ENCODE data around the gene C2orf92.
"Not testable (repeated sequence)": the region's sequence is repeated elsewhere in the genome, so short reads cannot be mapped to it uniquely, and the experiment has no call there.

The C2orf92 gene

DNA sequence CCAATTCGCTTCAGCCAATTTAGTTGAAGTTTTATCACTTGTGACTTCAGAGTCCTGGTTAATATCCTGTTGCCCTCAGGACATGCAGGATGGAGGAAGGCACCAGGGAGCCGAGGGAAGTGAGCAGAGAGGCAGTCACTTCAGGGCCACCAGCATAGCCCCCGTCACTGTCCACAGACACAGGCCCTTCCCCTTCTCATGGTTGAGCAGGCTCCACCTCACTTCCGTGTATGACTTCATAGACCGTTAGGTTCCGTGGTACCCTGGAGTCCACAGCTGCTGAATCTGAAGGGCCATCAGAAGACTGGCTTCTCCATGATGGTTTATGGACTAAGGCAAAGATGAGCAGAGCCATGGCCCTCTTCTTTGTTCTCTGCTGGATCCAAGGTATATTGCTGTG lies at the start of gene C2orf92:
Gene C2orf92 (plus strand): TSS at position 266 of the 400 bp plus-strand sequence. CDS start 76 bp downstream, at position 342.
- DNase-seq = no peak

DNA sequence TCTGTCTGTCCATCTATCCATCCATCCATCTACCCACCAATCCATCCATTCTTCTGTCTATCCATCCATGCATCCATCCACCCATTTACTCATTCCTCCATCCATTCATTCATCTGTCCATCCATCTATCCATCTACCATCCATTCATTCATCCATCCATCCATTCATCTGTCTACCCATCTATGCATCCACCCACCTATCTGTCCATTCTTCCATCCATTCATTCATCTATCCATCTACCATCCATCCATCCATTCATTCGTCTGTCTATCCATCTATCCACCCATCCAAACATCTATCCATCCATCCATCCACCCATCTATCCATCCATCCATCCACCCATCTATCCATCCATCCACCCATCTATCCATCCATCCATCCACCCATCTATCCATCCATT lies 49.0 kb upstream of the C2orf92 start:
- not testable (repeated sequence) for DNase-seq

DNA sequence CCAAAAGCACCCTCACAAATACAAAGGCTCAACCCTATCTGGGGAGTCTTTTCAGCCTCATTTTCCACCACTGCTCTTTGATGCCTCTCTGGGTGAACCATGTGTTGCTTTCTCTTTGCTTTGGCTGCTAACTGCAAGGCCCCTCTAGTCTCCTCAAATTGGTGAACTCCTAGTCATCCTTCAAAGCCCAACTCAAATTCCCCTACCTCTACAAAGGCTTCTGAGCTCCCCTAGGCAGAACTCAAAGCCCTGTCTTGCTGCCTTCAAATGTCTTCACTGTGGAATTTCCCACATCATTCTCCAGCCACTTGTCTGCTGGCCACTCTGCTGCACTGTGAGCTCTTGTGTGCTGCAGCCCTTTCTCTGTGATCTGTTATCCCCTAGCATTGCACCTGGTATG lies 46.5 kb upstream of the C2orf92 start:
- DNase-seq = not testable (repeated sequence)

DNA sequence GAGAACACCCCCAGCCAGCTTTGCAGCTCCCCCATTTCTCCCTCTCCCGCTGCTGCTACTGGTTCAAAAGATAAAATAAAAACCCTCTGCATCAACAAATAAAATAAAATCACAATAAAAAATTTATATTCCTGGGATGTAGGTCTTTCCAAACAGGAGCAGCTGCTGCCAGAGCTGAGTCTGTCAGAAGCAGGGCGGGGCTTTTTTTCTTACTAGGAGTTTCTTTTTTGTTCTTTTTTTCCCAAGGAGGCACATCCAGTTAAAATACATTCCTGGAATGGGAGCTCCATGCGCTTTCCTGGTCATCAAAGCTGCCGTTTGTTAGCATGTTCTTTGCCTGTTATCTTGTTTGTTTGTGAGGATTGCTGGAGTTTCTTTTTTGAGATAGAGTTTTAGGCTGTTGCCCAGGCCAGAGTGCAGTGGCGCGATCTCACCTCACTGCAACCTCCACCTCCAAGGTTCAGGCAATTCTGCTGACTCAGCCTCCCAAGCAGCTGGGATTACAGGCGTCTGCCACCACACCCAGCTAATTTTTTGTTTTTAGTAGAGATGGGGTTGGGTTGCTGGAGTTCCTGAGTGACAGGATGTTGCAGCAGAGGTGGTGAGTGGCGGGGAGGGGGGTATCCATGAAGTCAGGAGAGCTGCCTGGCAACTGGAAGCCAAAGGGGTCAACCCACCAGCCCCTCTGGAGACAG lies 44.0 kb upstream of the C2orf92 start:
- not testable (repeated sequence) for DNase-seq

DNA sequence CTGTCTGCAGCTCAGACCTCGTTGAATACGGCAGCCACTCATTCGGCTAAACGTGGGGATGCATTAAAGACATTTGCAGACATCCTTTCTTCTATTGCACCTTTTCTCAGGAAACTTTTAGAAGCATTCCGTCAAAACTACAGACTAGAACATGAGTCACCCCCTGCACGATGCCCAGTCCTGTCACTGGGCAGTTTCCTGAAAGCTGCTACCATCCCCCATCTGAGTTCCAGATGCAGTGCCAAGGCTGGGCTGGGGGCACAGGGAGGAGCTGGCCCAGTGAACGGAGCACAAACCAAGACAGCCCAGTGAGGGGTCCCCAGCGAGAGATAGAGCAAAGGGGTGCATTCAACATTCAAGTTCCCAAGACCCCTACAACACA lies 43.5 kb upstream of the C2orf92 start:
- DNase-seq = not testable (repeated sequence)

DNA sequence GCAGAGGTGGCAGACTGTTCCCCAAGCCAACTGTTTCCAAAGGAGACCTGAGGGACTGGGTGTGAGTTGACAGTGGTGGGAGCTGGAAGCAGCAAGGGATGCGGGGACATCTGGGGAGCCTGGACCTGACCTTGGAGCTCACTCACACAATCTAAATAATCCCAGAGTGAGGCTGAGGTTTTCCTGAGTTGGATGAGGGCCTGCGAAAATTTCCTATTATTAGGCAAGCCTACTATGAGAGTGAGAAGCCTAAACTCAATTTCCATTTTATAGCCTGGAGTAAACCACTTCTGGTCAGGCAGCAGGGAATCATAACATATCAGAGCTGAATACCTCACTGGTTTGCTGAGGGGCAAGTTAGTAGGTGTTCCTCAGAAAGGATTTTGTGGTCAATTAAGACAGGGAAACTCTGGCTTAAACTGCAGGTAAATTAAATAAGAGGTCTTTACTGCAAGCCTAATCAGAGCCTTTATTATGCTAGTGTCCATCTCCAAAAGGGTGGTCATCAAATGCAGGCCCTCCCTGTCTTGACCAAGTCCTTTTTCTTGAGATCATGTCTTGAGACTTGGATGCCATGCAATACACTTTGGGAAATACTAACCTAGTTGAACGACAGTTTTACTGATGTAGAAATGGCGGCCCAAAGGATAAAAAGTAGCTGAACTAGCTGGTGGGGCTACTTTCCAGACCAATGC lies 25.3 kb upstream of the C2orf92 start:
- no peak for DNase-seq

DNA sequence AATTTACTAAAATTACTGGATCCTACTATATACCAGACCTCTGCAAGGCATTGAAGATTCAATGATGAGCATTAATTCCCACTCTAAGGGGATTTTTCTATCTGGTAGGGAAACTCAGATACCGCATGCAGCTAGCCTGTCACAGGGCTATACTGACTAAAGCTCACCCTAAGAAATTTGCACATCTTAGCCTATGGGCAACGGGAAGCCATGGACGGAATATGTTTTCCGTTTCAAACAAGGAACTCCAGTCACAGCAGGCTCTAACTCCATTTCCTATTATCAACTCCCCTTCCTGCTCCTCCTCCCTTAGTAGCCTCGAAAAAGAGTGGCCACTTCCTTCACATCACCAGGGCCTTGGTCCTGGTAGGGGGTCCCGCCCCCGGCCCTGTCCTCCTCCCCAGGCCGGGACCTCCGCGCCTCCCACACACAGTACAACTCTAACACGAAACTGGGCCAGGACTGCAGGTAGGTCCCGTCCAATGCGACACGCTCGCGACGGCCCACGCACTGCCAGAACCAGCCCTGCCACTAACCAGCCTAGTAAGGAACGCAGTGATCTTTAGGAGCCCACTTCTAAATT lies 24.3 kb upstream of the C2orf92 start:
- DNase-seq = peak; percentile 67

DNA sequence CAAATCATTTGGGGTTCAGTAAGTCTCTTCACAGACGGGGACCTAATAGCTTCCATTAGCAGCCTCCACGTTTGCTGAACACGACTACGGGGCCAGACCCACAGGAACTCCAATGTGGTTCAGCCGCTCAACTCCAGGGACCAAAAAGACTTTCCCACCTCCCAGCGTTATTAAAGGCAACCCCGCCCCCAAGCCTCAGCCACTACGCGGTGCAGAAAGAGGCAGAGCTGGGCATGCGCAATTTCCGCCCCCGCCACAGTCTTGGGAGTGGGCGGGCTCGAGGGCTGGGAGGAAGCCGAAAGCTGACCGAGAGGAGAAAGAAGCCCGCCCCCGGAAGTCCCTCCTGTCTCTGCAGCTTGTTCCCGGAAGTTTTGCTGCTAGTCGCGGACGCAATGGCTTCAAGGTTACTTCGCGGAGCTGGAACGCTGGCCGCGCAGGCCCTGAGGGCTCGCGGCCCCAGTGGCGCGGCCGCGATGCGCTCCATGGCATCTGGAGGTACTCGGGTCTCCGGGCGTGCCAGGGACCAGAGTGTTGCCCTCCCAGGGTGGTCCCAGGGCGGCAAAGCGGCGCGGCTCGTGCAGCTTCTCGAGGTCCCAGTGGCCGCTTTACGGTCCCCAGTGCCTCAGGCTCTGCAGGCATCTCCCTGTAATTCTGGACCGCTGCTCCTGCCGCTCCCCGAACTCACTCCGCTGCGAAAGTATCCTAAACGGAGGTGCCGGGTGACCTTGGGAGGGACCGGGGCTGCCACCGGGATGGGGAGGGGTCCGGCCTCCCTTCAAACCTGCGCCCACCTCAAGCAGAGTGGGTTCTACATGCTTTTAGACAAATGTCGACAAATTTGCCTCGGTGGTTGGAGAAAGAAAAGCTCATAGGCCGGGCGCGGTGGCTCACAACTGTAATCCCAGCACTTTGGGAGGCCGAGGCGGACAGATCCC lies 23.6 kb upstream of the C2orf92 start, which contains the start of gene COX5B:
Gene COX5B (plus strand): TSS at position 368 of the 935 bp plus-strand sequence. CDS start 25 bp downstream, at position 393.
- peak; percentile 99 for DNase-seq

DNA sequence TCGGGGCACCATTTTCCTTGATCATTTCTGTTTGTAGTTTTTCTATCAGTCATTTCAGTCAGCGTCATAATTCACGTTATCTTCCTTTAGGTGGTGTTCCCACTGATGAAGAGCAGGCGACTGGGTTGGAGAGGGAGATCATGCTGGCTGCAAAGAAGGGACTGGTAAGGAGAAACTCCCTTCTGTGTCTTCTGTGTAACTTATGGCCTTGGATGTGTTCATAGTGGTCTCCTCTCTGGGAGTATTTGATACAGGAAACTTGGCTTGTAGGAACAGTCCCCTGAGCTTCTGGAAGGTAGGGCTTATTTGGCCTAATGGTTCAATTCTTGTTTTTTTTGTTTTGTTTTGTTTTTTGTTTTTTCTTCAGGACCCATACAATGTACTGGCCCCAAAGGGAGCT lies 22.5 kb upstream of the C2orf92 start:
- DNase-seq = no peak

DNA sequence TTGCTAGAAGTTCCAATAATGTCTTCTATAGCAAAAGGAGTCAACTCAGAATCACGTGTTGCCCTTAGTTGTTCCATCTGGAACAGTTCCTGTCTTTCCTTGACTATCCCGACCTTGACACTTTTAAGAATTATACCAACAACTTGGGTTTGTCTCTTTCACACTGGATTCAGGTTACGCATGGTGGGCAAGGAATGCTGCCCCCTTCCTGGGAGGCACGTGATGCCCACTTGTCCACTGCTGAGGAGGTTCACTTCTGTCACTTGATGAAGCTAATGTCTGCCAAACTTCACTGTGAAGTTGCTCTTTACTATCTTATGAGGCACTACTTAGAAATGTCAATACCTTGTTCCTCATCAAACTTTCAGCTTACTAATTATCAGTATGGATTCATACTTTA lies 18.4 kb upstream of the C2orf92 start:
- DNase-seq = no peak

DNA sequence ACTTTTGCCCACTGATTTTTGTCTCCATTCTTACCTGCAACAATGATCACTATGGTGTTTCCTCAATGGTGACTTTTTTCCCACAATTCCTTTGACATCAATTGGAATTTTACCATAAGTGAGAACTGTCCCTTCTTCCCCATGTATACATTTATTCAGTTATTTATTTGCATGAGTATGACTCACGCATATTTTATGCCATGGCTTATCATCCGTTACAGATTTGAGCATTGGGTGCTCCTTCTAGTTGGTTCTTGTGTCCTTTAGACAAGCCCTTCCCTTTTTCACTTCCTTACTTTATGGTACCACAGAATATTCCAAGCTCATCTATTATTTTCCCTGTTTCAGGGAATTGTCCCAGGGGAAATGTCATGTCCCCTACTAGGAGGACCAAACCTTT lies 16.0 kb upstream of the C2orf92 start:
- no peak for DNase-seq

DNA sequence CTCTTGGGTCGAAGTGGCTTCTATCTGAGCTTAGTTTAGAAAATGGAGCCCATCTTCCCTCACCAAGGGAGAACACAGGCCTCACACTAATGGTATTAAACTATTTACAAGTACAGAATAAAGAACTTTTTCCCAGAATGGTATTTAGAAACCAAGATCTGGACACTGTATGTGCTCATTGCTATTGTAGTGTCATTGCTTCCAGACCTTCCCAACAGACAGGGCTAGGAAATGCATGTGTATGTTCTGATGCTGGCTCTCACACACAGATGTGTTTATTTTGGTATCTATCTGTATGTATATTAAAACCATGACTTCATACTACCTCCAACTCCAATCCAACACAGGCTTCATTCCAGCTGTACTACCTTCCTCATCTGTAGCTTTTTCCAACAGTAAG lies 15.6 kb upstream of the C2orf92 start:
- no peak for DNase-seq

DNA sequence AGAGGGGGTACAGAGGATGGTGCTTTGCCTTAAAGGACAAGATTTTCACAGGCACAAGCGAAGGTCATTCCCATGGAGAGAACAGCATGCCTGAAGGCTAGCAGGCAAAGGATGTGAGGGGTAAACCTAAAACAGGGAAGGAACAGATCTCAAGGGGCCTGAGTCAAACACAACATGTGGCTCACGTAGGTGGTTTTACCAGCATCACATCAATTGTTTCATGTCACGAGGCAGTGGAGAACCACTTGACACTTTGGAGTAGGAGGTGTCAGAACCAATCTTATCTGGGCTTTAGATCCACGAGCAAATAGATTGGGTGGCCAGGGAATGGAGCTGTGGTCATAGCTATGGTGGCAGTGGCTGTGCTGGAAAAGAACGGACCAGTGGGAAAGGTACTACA lies 15.2 kb upstream of the C2orf92 start:
- no peak for DNase-seq

DNA sequence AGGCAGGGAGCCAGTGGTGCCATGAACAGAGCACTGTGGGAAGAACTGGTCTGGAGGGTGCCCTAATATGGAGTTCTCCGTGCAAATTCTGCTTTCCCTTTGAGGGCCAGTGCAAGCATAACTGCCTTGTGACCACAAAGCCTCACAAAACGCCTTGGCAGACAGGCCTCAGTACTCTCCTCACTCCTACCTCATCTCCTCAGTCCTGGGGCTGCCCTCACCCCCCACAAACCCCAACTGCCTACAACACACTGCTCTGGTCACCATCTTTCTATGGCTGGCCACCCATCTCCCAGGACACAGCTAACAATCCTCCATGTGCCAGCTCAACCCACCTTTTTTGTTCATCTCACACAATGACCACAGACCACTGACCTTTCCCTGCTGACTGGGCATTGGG lies 14.7 kb upstream of the C2orf92 start:
- no peak for DNase-seq

DNA sequence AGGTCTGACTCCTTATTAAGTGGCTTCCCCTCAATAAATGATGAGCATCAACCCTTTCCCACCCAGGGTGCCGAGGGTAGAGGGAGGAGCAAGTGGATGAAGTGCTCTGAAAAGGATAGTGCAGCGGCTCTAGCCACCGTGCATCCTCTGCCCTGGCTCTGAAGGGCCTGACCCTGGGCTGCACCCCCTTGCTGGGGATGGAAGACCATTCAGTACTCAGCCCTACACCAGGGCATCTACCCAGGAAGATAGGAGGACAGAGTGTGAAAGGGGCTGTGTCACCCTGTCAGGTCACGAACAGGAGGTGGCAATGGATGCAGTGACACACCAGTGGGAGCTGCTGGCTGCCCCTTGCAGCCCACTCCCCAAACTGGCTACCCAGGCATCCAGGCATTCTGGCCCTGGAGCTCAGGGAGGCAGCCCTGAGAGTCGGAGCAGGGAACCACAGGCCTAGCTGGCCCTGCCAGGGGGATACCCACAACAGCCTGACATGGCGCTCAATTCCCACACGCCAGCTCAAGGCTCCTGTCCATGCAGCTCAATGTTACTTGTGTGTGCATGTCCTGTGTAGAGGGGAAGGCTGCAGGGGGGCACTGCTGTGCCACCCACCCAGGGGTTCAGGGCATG lies 13.3 kb upstream of the C2orf92 start:
- no peak for DNase-seq

DNA sequence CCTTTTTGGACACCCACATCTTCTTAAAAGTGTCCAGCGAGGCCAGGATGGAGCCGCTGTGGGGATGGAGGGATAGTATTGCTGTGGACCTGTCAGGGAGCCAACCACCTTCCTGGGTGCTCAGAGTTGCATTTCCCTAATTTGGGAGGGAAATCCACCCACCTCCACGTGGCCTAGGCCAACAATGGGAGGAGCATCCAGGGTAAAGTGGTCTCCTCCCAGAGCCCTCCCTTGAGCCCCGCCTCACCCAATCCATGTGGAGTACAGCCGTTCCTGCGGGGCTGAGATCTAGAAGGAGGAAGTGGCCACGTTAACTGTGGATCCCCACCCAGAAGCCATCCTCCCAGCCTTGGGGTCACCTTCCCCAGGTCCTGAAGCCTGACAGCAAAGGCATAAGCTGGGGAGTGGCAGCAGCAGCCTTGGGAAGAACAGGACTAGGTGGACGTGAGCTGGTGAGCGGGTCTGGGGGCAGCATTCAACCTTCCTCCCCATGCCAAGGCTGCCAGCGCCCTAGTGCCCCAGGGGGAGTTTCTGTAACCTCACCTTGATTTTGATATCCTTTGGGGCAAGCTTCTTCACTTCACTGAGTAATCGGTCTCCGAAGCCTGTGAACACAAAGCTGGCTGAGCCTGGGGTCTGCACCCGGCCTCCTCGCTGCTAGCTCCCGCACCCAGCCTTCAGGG lies 12.5 kb upstream of the C2orf92 start:
- no peak for DNase-seq

DNA sequence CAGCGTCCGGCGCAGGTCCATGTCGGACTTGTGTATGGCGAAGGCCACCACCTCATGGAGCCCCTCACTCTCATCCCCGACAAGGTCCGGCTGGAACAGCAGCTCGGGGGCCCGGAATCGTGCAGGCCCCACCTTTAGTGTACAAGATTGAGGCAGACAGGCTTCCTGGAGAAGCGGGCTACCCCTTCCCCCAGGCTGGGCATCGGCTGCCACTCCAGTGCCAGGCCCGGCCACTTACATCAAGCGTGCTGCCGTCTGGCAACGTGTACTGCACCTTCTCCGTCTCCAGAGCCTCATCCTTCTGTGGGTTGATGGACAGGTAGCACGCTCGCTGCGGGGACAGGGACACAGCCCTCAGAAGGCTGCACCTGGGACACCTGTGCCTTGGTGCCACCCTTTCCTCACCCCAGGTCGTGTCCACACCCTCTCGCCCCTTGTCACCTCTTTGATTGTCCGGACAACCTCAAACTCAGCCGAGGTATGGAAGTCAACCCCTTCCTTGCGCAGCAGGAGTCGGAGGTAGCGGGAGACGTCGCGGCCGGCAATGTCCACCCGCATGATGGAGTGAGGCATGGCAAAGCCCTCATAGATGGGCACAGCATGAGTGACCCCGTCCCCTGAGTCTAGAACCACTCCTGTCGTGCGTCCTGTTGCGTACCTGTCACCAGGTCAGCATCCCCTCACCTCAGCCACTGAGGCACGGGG lies 11.4 kb upstream of the C2orf92 start:
- DNase-seq = no peak

DNA sequence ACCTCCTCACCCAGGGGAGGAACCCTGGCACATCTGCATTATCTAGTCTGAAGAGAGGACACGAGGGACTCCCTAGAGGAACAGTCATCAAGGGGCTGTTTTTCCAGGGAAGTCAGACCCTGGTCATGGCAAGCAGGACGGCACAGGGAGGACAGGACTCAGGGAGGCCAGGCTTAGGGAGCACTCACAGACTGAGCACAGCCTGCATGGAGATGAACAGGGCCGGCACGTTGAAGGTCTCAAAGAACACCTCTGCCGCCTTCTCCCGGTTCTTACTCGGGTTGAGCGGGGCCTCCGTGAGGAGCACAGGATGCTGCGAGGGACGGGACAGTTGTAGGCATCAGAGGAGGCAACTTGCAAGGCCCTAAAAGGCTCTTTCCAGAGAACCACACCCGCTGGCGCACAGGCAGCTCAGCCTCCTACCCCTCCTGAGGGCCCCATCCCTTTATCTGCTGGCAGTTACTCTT lies 10.8 kb upstream of the C2orf92 start:
- no peak for DNase-seq

DNA sequence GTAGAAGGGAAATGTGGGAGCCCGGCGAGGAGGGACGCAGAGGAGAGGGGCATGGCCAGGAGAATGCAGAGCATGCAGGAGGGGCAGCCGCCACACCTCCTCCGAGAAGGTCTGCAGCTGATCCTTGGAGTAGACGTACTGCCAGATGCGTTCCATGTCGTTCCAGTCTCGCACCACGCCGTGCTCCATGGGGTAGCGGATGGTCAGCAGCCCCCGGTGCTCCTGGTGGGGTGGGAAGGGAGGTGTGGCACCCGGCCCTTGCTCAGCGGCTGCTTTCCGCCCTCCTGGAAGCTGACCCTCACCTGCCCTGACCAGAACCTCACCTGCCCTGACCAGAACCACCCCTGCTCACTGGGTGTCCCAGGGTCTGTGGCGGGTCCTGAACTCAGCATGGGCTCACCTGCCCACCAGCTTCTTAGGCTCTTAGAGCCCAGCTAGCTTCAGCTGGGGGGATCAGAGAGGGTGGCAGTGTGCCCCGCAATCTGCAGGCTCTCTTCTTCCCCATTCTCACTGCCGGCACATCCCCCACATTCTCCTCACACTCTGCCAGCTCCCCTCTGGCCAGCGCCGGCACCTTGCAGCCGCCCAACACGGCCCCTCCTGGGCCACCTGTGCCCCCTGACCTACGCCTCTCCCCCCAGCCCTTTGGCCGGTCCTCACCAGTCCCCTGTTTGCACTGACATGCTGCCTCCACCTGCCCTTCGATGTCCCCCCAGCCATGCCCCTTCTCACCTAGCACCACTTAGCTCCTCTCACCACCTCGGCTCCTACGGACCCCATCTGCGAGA lies 10.1 kb upstream of the C2orf92 start:
- no peak for DNase-seq

DNA sequence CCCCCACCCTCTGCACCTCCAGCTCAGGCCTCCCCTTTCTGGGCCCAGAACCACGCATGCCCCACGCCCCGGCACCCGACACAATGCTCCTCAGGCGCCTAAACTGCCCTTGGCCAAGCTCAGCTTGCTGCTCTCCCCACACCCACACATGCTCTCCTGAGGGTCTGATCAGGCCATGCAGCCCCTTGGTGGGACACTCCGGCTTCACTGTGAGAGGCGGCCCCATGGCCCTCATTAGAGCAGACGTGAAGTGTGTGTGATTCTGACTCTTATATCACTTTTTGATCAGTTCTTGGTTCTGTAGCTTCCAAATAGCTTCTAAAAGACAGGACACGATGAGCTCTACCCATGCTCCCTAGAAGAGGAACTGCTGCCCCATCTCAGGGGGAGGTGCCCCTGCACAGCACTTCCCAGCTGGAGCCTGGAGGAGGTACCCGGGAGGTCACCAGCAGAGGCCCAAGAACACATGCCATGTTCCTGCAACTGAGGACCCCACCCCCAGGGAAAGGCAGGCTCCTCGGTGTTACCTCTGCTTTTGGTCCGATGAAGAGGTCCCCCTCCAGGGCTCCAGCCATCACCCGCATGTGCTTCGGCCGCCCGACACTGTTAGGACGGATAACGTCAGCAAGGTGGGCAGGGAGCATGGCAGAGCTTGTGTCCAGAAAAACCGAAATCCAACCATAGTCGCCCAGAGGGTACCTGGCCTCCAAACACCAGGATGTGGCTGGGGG lies 9.3 kb upstream of the C2orf92 start:
- no peak for DNase-seq

All from islet precursor cell (in vitro differentiated cells).